HG02678 (cell line): ENCODE data around the gene BRAP.
"Not testable (repeated sequence)": the region's sequence is repeated elsewhere in the genome, so short reads cannot be mapped to it uniquely, and the experiment has no call there.

Experiments used
- ATAC-seq: cut with Tn5 transposase; IDR thresholded peaks from one replicate; pipeline ENCODE4 v1.9.1; 2021; ENCODE audit warnings: mild to moderate bottlenecking, moderate library complexity; ENCODE audit not compliant: unreplicated experiment

BRAP gene

GRCh38 chr12:111616177-111616623, 69.6 kb downstream of the BRAP start:
- no peak for ATAC-seq

GRCh38 chr12:111607239-111607638, 78.5 kb downstream of the BRAP start:
- no peak for ATAC-seq

- ATAC-seq: no peak
Observed at GRCh38 chr12:111606767-111607230, 79.0 kb downstream of the BRAP start.

GRCh38 chr12:111605911-111606766, 79.6 kb downstream of the BRAP start:
- no peak for ATAC-seq

- ATAC-seq: not testable (repeated sequence)
Observed at GRCh38 chr12:111602857-111603256, 82.9 kb downstream of the BRAP start.

GRCh38 chr12:111602348-111602747, 83.4 kb downstream of the BRAP start:
- no peak for ATAC-seq

GRCh38 chr12:111600986-111601385, 84.8 kb downstream of the BRAP start:
- ATAC-seq: not testable (repeated sequence)

- ATAC-seq: no peak
Observed at GRCh38 chr12:111600205-111600642, 85.5 kb downstream of the BRAP start.

GRCh38 chr12:111599453-111600204, 86.1 kb downstream of the BRAP start:
- ATAC-seq: peak; percentile 69

GRCh38 chr12:111598637-111599452, 86.9 kb downstream of the BRAP start, which contains the start of gene ATXN2:
ATXN2 (minus strand) TSS chr12:111599315; CDS start chr12:111599034, 281 bp downstream.
- ATAC-seq: peak; percentile 49

GRCh38 chr12:111597831-111598636, 87.7 kb downstream of the BRAP start:
- ATAC-seq: peak; percentile 17

- no peak for ATAC-seq
Observed at GRCh38 chr12:111596985-111597830, 88.5 kb downstream of the BRAP start.

GRCh38 chr12:111595341-111595835, 90.4 kb downstream of the BRAP start:
- ATAC-seq: not testable (repeated sequence)
